Activated CD4-positive, alpha-beta T cell treated with anti-CD3 and anti-CD28 coated beads, Interleukin-2, amount 50 U/mL, for 1 hour (primary cell): ENCODE measurements around the gene CASP8.
"Not testable (repeated sequence)": the region's sequence is repeated elsewhere in the genome, so short reads cannot be mapped to it uniquely, and the experiment has no call there.

Experiments used
- DNase-seq: peaks from one replicate; pipeline ENCODE4 v3.0.0-alpha.2; 2020

The CASP8 gene

GRCh38 chr2:201260302-201260800 lies at the start of gene CASP8:
CASP8 (plus strand) TSS chr2:201260536; CDS start chr2:201266487, 5,951 bp downstream.
- DNase-seq = peak; percentile 64

GRCh38 chr2:201215963-201216362 lies 44.4 kb upstream of the CASP8 start:
- no peak for DNase-seq

DNA sequence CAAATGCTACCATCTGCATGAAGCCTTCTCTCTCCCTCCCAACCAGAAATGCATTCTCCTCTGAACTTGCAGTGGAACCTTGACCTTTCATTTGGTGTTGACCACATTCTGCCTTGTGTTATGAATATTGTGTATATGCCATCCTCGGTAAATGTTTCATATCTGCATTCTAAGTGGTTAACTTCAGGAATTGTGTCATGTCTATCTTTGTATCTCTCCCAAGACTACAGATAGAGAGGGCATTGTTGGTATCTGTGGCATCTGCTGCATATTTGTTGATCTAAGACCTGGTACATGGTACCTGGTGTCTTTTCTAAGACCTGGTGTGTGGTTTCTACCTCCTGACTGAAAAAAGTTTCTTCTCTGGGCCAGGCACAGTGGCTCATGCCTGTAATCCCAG lies 43.4 kb upstream of the CASP8 start:
- no peak for DNase-seq

GRCh38 chr2:201218780-201219179 lies 41.6 kb upstream of the CASP8 start:
- no peak for DNase-seq

- DNase-seq = no peak
Observed at GRCh38 chr2:201219328-201220096, 40.8 kb upstream of the CASP8 start.

DNA sequence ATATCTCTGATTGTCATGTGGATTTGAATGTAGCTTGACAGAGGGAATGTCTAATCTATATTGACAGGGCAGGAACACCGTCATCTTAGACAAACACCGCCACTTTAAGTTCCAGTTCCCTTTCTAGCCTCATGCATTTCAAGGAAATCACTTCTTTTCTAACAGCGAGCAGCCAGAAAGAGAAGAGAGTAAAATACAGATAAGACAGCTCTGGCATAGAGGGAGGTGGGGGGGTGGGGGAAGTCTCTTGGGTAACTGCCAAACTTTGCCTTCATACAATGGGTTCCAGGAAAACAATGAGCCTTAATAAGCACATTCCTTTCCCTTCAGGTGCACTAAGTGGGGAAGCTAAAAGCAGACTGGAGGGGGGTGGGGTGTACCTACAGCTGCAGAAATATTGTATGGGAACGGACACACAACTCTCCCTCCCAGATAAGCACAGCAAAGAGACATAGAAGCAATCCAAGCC lies 40.2 kb upstream of the CASP8 start:
- DNase-seq = no peak

- DNase-seq = no peak
Observed at GRCh38 chr2:201223089-201224073, 37.0 kb upstream of the CASP8 start.

DNA sequence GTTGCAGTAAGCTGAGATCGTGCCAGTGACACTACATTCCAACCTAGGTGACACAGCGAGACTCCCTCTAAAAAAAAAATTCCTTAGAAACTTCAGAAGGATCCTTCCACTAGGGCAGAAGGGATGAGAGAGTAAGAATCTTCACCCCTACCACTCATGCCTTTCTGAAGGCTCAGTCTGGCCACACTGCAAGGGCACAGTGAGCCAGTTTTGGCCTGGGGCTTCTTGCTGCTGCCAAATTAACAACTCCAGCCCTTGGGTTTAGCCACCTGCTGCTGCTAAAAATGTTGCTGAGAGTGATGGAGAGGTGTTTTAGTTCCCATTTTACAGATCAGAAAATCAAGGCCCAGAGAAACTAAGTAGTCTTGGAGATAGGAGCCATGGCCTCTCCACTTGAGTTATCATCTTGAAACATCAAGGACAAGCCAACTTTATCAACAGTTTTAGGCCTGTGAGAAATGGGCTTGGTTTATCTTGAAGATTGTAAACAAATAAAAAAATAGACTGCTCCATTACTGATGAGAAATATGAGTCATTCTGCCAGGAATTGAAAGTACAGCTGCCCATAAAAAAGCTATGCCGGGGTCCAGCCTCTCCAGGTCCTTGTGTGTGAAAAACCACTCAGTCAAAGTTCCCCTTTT lies 31.9 kb upstream of the CASP8 start:
- DNase-seq = no peak

- no peak for DNase-seq
Observed at GRCh38 chr2:201228912-201229290, 31.4 kb upstream of the CASP8 start.

DNA sequence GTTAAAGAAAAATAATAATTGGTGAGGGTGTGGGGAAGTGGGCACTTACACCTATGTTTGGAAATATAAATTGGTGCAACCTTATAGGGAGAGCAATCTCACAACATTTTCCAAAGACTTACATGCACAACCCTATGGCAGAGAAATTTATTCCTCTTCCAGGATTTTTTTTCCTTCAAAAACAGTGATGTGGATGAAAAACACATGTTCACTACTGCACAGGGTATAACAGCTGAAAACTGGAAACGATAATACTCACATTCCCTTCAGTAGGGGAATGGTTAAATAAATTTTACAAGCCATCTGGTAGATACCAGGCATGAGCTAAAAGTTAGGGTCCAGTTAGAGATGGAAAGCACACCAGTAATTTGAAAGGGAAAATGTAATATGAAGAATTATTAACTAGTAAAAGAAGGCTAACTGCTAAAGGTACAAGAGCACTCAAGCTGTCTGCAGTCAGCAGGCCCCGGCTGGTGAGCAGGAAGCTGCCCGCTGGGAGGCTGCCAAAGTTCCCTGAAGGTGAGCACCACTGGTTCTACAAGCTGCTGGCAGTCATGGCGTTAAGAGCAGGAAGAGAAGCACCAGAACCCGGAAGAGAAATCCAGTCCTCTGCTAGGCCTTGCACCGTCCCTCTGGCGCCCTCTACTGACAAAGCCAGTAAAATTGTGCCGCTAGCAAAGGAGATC lies 28.4 kb upstream of the CASP8 start:
- peak; percentile 90 for DNase-seq

DNA sequence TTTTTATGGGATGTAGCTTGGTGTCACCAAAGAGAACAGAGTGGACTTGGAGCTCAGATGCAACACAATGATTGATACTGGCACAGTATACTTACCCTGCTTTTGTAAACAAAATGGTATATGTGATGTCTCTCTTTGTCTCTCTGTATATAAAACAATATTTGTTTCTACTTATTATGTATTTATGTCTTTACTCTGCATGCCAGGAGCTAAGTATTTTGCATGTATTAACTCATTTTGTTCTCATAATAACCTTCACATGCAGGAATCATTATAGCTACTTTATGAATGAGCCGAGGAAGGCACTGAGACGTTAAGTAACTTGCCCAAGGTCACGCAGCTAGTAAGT lies 27.9 kb upstream of the CASP8 start:
- DNase-seq = no peak

DNA sequence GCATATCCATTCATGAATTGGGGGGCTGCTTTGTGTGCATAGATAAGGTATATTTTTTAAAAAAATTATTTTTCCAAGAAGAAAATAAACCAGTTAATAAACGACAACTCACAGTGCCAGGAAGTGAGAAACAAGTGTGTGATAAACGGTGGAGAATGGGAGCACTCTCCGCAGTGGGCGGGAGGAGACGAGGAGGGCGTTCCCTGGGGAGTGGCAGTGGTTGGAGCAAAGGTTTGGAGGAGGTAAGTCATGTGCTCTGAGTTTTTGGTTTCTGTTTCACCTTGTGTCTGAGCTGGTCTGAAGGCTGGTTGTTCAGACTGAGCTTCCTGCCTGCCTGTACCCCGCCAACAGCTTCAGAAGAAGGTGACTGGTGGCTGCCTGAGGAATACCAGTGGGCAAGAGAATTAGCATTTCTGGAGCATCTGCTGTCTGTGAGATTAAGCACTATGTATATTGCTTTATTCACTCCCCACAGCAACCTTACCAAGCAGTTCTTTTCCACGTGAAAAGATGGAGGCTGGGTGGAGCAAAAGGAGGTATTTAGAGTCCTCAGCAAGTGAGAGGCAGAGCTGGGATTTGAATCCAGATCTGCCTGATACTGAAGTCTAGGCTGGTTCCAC lies 27.0 kb upstream of the CASP8 start:
- DNase-seq = peak; percentile 78

DNA sequence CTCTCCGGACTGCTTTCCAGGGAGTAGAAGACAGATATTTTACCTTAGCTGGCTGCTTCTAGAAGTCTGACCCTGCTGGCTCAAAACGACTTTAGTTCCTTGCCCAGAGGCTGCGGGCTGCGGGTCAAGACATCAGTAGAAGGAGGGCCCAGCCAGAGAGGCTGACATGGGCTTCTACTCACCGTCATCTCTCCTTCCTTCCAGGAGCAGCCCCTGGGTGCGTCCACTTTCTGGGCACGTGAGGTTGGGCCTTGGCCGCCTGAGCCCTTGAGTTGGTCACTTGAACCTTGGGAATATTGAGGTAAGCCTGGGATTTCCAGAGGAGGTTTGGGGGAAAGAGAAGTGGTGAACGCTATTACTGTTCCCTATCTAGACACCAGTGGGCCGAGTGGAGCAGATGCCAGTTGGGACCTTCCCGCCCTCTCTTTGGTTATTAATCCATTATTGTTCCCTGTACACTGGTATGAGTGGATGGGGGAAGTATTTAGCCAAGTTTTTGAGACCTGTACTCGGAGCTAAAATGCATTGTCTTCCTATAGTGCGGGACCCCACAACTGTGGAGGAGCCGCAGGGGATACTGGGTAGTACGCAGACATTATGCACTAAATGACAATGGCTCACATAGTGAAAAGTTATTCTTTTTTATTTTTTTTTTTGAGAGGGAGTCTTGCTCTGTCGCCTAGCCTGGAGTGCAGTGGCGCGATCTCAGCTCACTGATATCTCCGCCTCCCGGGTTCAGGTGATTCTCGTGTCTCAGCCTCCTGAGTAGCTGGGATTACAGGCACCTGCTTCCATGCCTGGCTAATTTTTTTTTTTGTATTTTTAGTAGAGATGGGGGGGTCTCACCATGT lies 26.3 kb upstream of the CASP8 start:
- peak; percentile 15 for DNase-seq

GRCh38 chr2:201234663-201235135 lies 25.6 kb upstream of the CASP8 start:
- DNase-seq = no peak

- peak; percentile 29 for DNase-seq
Observed at GRCh38 chr2:201235860-201236811, 24.2 kb upstream of the CASP8 start.

- no peak for DNase-seq
Observed at GRCh38 chr2:201237486-201238123, 22.7 kb upstream of the CASP8 start.

GRCh38 chr2:201239167-201239935 lies 21.0 kb upstream of the CASP8 start:
- not testable (repeated sequence) for DNase-seq

DNA sequence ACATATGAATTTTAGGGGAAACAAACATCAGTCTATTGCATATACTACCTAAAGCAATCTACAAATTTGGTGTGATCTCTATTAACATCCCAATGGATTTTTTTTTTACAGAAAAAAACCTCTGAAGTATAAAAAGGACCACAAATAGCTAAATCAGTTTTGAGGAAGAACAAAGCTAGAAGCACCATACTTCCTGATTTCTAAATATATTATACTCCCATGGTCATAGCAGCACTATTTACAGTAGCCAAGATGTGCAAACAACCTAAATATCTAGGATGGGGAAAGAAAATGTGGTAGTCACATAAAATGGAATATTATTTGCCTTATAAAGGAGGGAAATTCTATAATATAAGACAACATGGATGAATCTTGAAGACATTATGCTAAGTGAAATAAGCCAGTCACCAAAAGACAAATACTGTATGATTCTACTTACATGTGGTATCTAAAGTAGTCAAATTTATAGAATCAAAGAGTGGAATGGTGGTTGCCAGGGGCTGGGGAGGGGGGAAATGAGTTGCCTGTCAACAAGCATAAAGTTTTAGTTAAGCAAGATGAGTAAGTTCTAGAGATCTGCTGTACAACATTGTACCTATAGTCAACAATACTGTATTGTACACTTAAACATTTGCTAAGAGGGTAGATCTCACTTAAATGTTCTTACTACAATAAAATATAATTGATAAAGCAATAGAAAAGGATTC lies 17.6 kb upstream of the CASP8 start:
- DNase-seq = no peak
